Limb (tissue), 2 donors: ENCODE results near the gene PDRG1.
"Not testable (repeated sequence)": the region's sequence is repeated elsewhere in the genome, so short reads cannot be mapped to it uniquely, and the experiment has no call there.

Experiments
- DNase-seq, 2 donors: peaks; one replicate each; pipeline ENCODE4 v3.0.0-alpha.2; 2016; ENCODE audit errors: extremely low spot score in 2 of 2

Gene PDRG1

DNA sequence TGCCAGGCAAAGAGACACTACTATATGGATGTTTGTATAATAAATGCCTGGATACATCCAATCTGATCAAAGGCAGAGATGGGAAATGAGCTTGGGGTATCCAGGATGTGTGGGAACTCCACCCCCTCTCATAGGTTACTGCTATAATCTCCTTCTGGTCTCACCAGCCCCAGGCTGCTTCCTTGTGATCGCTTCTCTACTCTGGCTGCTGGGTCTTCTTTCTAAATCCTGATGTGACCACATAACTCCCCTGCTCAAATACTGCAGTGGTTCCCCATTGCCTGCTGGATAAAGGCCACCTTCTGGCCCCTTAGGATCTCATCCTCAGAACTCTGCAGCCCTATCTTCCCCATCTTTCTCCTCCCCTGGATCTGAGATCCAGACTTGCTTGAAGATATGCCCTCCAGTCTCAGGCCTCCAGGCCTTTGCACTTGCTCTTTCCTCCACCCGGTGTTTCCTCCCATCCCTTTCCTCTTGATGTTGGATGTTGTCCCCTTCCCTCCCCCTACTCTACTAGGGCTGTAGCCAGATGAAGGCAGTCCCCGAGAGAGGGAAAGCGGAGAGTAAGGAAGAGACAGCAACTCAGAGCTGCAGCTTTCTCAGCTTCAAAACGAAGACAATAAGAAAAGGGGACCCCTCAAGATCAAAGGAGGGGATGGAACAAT lies 15.3 kb upstream of the PDRG1 start:
- no peak for DNase-seq

DNA sequence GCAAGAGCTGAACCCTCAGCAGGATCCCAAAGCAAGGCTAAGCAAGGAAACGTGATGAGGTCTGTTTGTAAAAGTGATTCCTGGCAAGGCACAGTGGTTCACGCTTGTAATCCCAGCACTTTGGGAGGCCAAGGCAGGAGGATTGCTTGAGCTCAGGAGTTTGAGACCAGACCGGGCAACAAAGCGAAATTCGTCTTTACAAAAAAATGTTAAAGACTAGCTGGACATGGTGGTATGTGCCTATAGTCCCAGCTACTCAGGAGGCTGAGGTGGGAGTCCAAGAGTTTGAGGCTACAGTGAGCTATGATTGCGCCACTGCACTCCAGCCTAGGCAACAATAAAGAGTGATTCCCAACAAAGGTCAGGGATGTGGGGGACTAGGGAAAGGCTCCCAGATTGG lies 12.0 kb upstream of the PDRG1 start:
- no peak for DNase-seq

GRCh38 chr20:31962761-31963160 lies 10.9 kb upstream of the PDRG1 start:
- no peak for DNase-seq

- DNase-seq = no peak
These were observed 5.0 kb upstream of the PDRG1 start for GRCh38 chr20:31956556-31957526.

- no peak for DNase-seq
These were observed 2.7 kb upstream of the PDRG1 start for GRCh38 chr20:31954500-31954899.

- DNase-seq = no peak
These were observed 1.8 kb upstream of the PDRG1 start for GRCh38 chr20:31953556-31954148.

DNA sequence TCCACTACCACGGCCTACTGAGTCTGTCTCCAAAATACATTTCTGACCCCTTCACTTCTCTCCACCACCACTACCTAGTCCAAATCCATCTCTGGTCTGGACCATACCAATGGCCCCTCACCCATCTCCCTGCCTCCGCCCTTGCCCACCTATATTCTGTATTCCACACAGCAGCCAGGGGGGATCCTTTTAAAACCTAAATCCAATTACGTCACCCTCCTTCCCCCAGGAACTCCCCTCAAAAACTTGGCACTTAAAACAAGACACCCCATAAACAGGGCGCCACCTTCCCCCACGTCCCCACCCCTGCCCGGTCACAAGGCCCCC lies 680 bp downstream of the PDRG1 start:
- no peak for DNase-seq

DNA sequence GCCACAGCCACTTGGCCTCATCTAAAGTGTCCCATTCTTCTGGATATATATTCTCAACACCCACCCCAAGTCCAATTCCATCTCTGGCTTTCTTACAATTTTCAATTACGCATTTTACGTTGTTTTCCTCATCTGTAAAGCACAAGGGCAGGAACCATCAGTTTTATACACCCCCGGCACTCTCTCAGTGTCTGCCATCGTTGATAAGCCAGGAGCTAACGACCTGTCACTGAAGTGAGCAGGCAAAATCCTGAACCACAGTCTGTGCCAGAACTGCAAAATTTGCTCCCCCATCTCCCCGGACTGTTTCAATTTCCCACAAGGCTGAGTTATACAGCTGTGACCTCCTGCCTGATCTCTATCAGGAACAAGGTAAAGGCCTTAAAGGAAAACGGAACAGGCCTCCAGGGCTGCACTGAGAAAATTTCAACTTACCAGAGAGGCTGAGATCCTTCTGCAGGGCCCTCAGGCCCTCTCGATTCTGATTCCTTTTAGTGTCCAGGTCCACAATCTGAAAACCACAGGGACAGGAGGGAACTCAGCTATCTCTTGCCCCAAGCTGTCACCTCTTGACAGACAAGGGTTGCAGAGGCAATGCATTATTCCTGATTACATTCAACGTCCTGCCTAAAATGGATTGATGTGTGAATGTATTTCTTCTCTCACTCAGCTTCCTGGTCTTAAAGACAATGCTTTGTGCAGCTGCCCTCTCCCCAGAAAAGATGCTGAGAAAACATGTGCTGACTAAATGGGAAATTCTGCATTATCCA lies 1.8 kb downstream of the PDRG1 start:
- no peak for DNase-seq

GRCh38 chr20:31948008-31948407 lies 3.8 kb downstream of the PDRG1 start:
- DNase-seq = no peak

- DNase-seq = no peak
These were observed 6.1 kb downstream of the PDRG1 start for GRCh38 chr20:31945785-31946184.

- no peak for DNase-seq
These were observed 6.5 kb downstream of the PDRG1 start for GRCh38 chr20:31945319-31945718.

- DNase-seq = no peak
These were observed 8.8 kb downstream of the PDRG1 start for GRCh38 chr20:31943052-31943471.

GRCh38 chr20:31939661-31940060 lies 12.2 kb downstream of the PDRG1 start:
- DNase-seq = no peak

DNA sequence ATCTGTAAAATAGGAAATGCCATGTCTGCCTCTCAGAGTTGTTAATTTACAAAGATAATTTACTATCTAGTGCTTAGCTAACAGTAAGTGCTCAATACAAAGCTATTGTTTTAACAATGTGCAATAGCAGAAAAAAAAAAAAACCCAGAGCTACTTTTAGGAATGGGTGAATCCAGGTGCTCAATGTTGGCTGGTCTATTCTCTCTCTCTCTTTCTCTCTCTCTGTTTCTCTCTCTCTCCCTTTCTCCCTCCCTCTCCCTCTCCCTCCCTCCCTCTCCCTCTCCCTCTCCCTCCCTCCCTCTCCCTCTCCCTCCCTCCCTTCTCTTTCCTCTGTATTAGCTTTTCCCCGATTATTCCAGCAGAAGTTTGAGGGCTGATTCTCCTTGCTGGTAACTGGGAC lies 14.0 kb downstream of the PDRG1 start:
- no peak for DNase-seq

GRCh38 chr20:31936420-31936819 lies 15.4 kb downstream of the PDRG1 start:
- no peak for DNase-seq

- DNase-seq = no peak
These were observed 16.7 kb downstream of the PDRG1 start for GRCh38 chr20:31934968-31935764.

GRCh38 chr20:31934491-31934890 lies 17.4 kb downstream of the PDRG1 start:
- no peak for DNase-seq

- DNase-seq = no peak
These were observed 18.1 kb downstream of the PDRG1 start for GRCh38 chr20:31933698-31934097.

- no peak for DNase-seq
These were observed 21.1 kb downstream of the PDRG1 start for GRCh38 chr20:31930779-31931178.

- not testable (repeated sequence) for DNase-seq
These were observed 22.2 kb downstream of the PDRG1 start for GRCh38 chr20:31929631-31930030.

GRCh38 chr20:31927627-31928159 lies 24.2 kb downstream of the PDRG1 start:
- DNase-seq = no peak
